C4-2B (cell line): ENCODE results near the gene PTGDS.

ENCODE experiments used
- CTCF ChIP-seq: fragments of 450-650 bp; conservative IDR thresholded peaks from 2 replicates; pipeline ENCODE4 v1.5.1; 2017; ENCODE audit warnings: mild to moderate bottlenecking
- ZFX ChIP-seq: fragments of 450-650 bp; IDR thresholded peaks from 2 replicates; pipeline ENCODE4 v1.6.1; 2017

- TF ChIP-seq CTCF (no peak), ZFX (no peak)
Observed at GRCh38 chr9:136968333-136969127, 8.8 kb upstream of the PTGDS start.
